Mesenteric fat pad (tissue), 1 donor: Measurements from ENCODE around the gene GAS2L1. TPM values are rescaled to one million over a fixed set of nuclear protein-coding genes. Genes with fewer than 3 reads are reported as not detected.
A peak's percentile ranks its signal among the peaks of the same experiment; 100 is the strongest.

Experiments
- microRNA-seq: library from miRNA; unstranded; fragments of <30 nt; microRNA quantifications from one replicate; pipeline ENCODE4 v1.2.0, GENCODE V29; 2020; ENCODE audit warnings: borderline number of aligned reads
- total RNA-seq: library from RNA; stranded (reverse); fragmentation: NEBNext Ultra II Directional; extraction: Animal tissue kit (Norgen Biotek cat#: 25700); gene quantifications from one replicate; pipeline ENCODE4 v1.2.1, GENCODE V29; 2021
- donor health status: DM: yes; HTN: yes; CAD: no.

Gene GAS2L1
- total RNA-seq, 1 donor from 2014 or later: 36.2 TPM

Small RNA genes lying within 50 kb of the gene (microRNA-seq; reads per million reads assigned to microRNA genes)
- gene MIR3653: 13.8 reads per million, percentile 11 among the genes with 10 or more reads in this experiment

Other genes starting within 250 kb of the GAS2L1 start
- not detected for gene C22orf31, start 244.8 kb upstream of the GAS2L1 start, total RNA-seq
- 10.6 TPM for gene KREMEN1, start 233.6 kb upstream of the GAS2L1 start, total RNA-seq
- gene EMID1, start 100.8 kb upstream of the GAS2L1 start, total RNA-seq: 1.4 TPM
- gene RHBDD3, start 38.7 kb upstream of the GAS2L1 start, total RNA-seq: 19.2 TPM
- gene EWSR1, start 38.4 kb upstream of the GAS2L1 start, total RNA-seq: 191 TPM
- 1.9 TPM for gene RASL10A, start 9.0 kb downstream of the GAS2L1 start, total RNA-seq
- 89.3 TPM for gene AP1B1, start 81.9 kb downstream of the GAS2L1 start, total RNA-seq
- not detected for gene RFPL1, start 131.9 kb downstream of the GAS2L1 start, total RNA-seq
- gene NEFH, start 173.6 kb downstream of the GAS2L1 start, total RNA-seq: 0.87 TPM
- 33.3 TPM for gene THOC5, start 247.1 kb downstream of the GAS2L1 start, total RNA-seq